Body of pancreas (tissue), 4 donors: ENCODE data around the gene ANAPC2.

Source experiments
- CTCF ChIP-seq, 7 experiments: fragments of 450-650 bp in 4 of 7; fragments of 200-600 bp in 3 of 7; sonication (generic) in 3 of 7; IDR thresholded peaks; one replicate each; pipeline ENCODE4 v1.5.1; 2016 to 2019; ENCODE audit warnings: antibody characterized with exemption in 7 of 7
- POLR2A ChIP-seq, 3 donors: fragments of 450-650 bp; IDR thresholded peaks; one replicate each; pipeline ENCODE4 v1.6.1; 2016; ENCODE audit warnings: antibody characterized with exemption in 3 of 3, mild to moderate bottlenecking in 2 of 3

GRCh38 chr9:137138722-137139467, 49.5 kb downstream of the ANAPC2 start, which contains the start of gene GRIN1:
- TF ChIP-seq POLR2A (IDR thresholded peaks at IDR 0.05): no peak
- TF ChIP-seq CTCF (IDR thresholded peaks at IDR 0.05): no peak
